ENCODE measurements around the gene WASHC4.

- no peak for TF ChIP-seq CTCF (conservative IDR thresholded peaks at IDR 0.05; ENCODE audit: low read length)
- no peak for TF ChIP-seq EZH2phosphoT487 (IDR thresholded peaks at IDR 0.05; ENCODE audit: borderline replicate concordance)
Observed at GRCh38 chr12:105072888-105073488, 34.5 kb upstream of the WASHC4 start.
